ENCODE results near the gene CAAP1.
"Not testable (repeated sequence)": the region's sequence is repeated elsewhere in the genome, so short reads cannot be mapped to it uniquely, and the experiment has no call there.

CAAP1 gene

DNA sequence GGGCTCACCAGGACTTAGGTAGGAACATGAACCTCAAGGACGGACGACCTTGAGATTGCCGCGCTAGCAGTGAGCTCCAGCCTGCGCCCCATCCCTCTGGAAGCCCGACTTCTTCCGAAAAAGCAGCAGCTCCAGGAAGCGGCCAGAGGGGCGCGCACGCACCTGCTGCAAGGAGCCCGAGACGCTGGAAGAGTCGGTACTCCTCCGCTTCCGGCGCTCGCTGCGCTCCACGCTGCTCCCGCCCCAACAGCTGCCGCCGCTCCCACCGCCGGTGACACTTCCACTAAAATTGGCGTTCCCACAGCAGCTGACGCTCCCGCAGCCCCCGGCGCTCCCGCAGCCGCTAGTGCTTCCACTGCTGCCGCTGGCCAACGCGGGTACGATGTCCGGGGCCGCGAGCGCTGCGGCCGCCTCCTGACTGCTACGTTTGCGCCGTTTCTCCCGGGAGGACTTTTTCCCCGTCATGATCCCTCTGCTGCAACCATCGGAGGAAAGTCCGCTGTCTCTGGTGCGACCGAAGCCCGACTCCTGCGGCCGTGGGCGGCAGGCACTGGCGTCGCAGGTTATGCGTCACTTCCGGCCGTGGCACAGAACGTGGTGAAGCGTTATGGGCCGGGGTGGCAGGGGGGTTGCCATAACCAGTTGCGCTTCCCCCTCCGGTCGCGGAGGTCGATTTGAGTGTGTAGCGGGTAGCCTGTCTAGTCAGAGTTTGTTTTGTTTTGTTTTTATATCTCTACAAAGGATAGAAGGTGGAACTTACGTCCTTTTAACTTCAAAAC is at the start of gene CAAP1:
Gene CAAP1 (minus strand): TSS at position 552 of the 779 bp plus-strand sequence. CDS start 87 bp downstream, at position 465.
- peak; percentile 56 to 77 for DNase-seq

- no peak for DNase-seq
These were observed 48.2 kb upstream of the CAAP1 start for GRCh38 chr9:26940779-26941178.

GRCh38 chr9:26939955-26940711 is 47.5 kb upstream of the CAAP1 start:
- no peak for DNase-seq

DNA sequence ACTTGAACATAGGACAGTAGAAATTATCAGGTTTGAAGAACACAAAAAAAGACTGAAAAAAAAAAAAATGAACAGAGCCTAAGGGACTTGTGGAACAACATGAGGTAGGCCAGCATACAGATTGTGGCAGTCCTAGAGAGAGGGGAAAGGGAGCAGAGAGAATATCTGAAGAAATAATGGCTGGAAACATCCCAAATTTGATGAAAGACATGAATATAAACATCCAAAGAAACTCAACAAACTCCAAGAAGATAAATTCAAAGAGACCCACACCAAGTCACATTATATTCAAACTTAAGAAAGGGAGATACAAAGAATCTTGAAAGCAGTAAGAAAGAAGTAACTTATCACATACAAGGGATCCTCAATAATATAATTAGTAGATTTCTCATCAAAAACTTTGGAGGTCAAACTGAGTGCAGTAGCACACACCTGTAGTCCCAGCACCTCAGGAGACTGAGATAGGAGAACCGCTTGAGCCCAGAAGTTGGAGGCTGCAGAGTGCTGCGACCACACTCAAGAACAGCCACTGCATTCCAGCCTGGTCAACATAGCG is 45.3 kb upstream of the CAAP1 start:
- DNase-seq: no peak

DNA sequence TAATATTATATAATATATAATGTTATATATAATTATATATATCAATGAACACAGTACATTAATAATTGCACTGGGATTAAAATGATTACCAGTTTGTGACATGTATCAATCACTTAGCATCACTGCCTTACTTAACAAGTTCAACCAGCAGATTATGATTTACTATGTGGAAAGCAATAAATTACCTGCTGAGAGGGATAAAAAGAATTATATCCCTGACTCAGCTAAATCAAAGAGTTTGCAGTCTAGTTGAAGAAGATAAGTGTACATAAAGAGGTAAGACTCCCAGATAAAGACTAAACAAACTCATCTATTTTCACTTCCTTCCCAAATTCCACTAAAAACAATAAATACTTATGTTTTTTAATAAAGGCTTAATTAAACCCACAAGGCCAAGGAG is 43.2 kb upstream of the CAAP1 start:
- DNase-seq: no peak

- DNase-seq: no peak
These were observed 36.4 kb upstream of the CAAP1 start for GRCh38 chr9:26928902-26929495.

GRCh38 chr9:26925609-26926008 is 33.0 kb upstream of the CAAP1 start:
- no peak for DNase-seq

- no peak for DNase-seq
These were observed 27.1 kb upstream of the CAAP1 start for GRCh38 chr9:26919698-26920097.

GRCh38 chr9:26913138-26913668 is 20.6 kb upstream of the CAAP1 start:
- no peak for DNase-seq

GRCh38 chr9:26904671-26905070 is 12.1 kb upstream of the CAAP1 start:
- DNase-seq: no peak

GRCh38 chr9:26904070-26904469 is 11.5 kb upstream of the CAAP1 start:
- no peak for DNase-seq

DNA sequence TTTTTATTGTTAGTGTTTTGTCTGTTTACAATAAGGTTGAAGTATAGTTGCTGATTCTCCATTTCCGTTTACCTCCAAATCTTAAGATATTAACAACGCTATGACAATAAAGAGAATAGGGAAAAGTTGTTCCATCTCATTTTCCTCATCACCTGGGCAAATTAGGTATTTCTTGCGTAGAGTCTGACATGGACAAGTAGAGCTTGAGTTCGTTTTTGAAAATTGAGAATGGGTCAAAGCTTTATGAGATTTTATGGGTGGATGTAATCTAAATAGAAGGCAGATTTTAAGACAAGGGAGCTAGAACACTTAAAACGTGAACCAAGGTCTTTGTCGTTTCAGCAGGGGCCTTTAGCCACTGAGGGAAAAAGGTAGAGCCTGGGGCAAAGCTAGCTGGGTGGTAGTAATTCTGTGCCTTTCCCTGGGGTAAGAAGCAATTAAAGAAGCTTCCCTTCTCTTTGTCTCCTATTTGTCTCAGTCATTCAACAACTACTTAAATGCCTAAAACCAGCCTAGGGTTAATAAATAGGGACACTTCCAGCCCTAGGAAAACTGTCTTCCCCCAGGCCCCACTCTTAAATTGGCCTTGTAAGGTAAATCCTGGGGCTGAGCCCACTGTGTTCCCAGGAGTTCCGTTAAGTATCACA is 551 bp upstream of the CAAP1 start:
- DNase-seq: no peak

DNA sequence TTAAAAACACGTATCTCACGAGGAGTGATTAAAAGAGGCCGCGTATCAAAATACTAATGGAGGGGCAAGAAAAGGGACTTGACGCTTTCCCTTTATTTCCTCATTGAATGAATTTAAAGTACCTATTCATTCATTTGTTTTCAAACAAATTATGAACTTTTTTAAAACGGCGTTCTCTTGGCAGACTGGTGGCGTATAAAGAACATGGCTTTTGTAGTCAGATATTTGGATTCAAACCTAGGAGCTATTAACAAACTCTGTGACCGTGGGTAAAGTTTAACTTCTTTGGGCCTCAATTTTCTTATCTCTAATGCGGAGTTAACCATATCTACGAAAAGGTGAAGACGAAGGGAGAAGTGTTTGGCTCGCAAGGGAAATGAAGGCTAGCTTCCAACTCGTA is 876 bp downstream of the CAAP1 start:
- DNase-seq: no peak

DNA sequence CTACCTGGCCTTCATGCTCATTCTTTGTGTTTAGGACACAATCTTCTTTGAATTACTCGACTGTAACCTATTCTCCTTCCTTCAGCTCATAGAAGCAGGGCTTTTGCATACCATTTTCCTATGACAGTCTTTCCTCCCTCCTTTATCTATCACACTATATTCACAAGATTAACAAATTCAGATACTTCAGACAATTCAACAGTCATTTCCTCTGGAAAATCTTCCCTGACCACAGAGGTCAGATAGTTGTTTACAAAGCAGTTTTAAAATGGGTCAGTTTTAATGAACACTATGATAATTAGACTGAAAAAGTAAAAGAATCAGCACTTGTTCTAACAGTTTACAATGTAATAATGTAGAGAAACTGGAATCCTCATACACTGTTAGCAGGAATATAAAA is 4.3 kb downstream of the CAAP1 start:
- no peak for DNase-seq

- no peak for DNase-seq
These were observed 10.4 kb downstream of the CAAP1 start for GRCh38 chr9:26882154-26882553.

GRCh38 chr9:26880262-26880661 is 12.3 kb downstream of the CAAP1 start:
- DNase-seq: no peak

GRCh38 chr9:26875155-26875554 is 17.4 kb downstream of the CAAP1 start:
- not testable (repeated sequence) for DNase-seq

DNA sequence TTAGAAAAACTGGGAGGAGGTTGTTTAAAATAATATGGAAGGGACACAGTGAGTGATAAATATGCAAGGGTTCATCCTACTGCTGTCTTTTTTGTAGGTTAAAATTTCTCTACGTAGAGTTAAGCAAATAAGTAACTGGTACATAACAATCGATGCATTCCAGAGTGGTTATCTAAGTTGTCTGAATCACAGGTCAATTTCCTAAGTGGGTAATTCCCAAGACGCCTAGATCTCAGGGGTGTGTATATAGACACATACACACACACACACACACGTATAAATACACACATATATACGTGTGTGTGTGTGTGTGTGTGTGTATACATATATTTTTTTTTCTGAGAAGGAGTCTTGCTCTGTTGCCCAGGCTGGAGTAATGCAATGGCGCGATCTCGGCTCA is 22.3 kb downstream of the CAAP1 start:
- no peak for DNase-seq

DNA sequence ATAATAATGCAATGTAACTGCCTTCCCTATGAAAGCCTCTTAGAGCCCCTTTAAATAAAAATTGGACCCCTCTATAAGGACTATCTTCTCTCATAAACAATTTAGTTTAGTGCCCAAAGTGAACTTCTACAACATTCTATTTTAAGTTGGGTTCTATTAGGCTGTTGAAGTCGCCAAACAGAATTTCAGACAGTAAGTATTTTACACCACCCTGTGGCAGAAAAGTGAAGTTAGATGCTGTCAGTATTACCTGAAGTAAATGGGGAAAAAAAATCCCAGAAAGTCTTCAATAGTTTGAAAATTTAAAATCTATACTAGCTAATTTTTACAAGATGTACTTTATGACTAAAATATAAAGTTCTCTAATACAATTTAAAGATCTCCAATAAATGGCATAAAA is 29.5 kb downstream of the CAAP1 start:
- DNase-seq: no peak

GRCh38 chr9:26856413-26857032 is 36.1 kb downstream of the CAAP1 start:
- peak in 1 of 2 experiments; percentile 20 for DNase-seq

- no peak for DNase-seq
These were observed 41.6 kb downstream of the CAAP1 start for GRCh38 chr9:26850995-26851394.

DNA sequence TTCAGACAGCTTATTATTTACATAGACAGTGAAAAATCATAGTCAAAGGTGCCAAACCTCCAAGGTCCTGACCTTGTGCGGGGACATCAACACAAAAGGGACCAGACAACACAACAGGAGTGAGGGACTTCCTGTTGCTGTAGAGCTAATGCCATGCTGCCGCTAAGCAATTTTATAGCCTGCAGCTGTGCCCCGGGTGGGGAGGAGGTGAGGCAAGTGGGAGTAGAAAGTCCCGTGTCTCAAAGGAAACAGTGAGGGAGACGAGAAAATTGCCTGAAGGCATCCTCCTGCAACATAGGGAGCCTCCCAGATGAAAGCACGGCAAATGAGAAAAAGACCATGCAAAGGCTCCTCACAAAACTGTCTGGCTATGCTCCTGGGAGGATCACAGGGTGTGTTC is 58.8 kb downstream of the CAAP1 start:
- DNase-seq: no peak
